Trophoblast cell (in vitro differentiated cells and primary cell): ENCODE data around the gene PRAMEF13.
"Not testable (repeated sequence)": the region's sequence is repeated elsewhere in the genome, so short reads cannot be mapped to it uniquely, and the experiment has no call there.

Experiments used
- DNase-seq, 2 donors: peaks; one replicate each; pipeline ENCODE4 v3.0.0-alpha.2; 2016
- H2AFZ ChIP-seq: 2 replicates; pipeline ENCODE4 v1.6.1; 2013; ENCODE audit warnings: low read length, moderate library complexity, mild to moderate bottlenecking; ENCODE audit not compliant: insufficient read depth, poor library complexity
- H2AK5ac ChIP-seq: 2 replicates; pipeline ENCODE4 v1.6.1; 2013; ENCODE audit warnings: mild to moderate bottlenecking, low read length
- H2BK120ac ChIP-seq: 2 replicates; pipeline ENCODE4 v1.6.1; 2013; ENCODE audit warnings: low read length, mild to moderate bottlenecking, moderate library complexity; ENCODE audit not compliant: insufficient read depth, poor library complexity
- H2BK12ac ChIP-seq: 2 replicates; pipeline ENCODE4 v1.6.1; 2013; ENCODE audit warnings: mild to moderate bottlenecking, low read length, moderate library complexity
- H2BK5ac ChIP-seq: 2 replicates; pipeline ENCODE4 v1.6.1; 2013; ENCODE audit warnings: low read length, low read depth, moderate library complexity, mild to moderate bottlenecking; ENCODE audit not compliant: poor library complexity
- H3K14ac ChIP-seq: 2 replicates; pipeline ENCODE4 v1.6.1; 2013; ENCODE audit warnings: mild to moderate bottlenecking, low read length
- H3K18ac ChIP-seq: 2 replicates; pipeline ENCODE4 v1.6.1; 2013; ENCODE audit warnings: mild to moderate bottlenecking, low read length
- H3K23ac ChIP-seq: 2 replicates; pipeline ENCODE4 v1.6.1; 2013; ENCODE audit warnings: low read length
- H3K27ac ChIP-seq: 2 replicates; pipeline ENCODE4 v1.5.1; 2013; ENCODE audit warnings: low read depth, mild to moderate bottlenecking, inconsistent platforms, low read length, moderate library complexity
- H3K27me3 ChIP-seq: 2 replicates; pipeline ENCODE4 v1.6.1; 2013; ENCODE audit warnings: inconsistent platforms, mild to moderate bottlenecking, low read length, moderate library complexity; ENCODE audit not compliant: insufficient read depth
- H3K36me3 ChIP-seq, 2 experiments: 1 replicate in 1 of 2; 2 replicates in 1 of 2; pipeline ENCODE4 v1.6.1; 2013; ENCODE audit warnings: low read length in 2 of 2, mild to moderate bottlenecking in 2 of 2, moderate library complexity in 1 of 2; ENCODE audit not compliant: insufficient read depth in 2 of 2, control insufficient read depth in 1 of 2
- H3K4ac ChIP-seq: 2 replicates; pipeline ENCODE4 v1.6.1; 2013; ENCODE audit warnings: low read depth, mild to moderate bottlenecking, low read length, moderate library complexity
- H3K4me1 ChIP-seq, 2 experiments: 1 replicate in 1 of 2; 2 replicates in 1 of 2; pipeline ENCODE4 v1.6.1; 2013; ENCODE audit warnings: low read length in 2 of 2, mild to moderate bottlenecking in 2 of 2, moderate library complexity in 1 of 2; ENCODE audit not compliant: insufficient read depth in 2 of 2, control insufficient read depth in 1 of 2
- H3K4me2 ChIP-seq: 2 replicates; pipeline ENCODE4 v1.6.1; 2013; ENCODE audit warnings: inconsistent platforms, mild to moderate bottlenecking, low read length, moderate library complexity
- H3K4me3 ChIP-seq: 2 replicates; pipeline ENCODE4 v1.5.1; 2013; ENCODE audit warnings: mild to moderate bottlenecking, low read depth, low read length, inconsistent platforms
- H3K79me1 ChIP-seq: one replicate; pipeline ENCODE4 v1.6.1; 2013; ENCODE audit warnings: low read length
- H3K79me2 ChIP-seq: 2 replicates; pipeline ENCODE4 v1.6.1; 2013; ENCODE audit warnings: low read length, mild to moderate bottlenecking; ENCODE audit not compliant: control insufficient read depth, insufficient read depth, poor library complexity
- H3K9ac ChIP-seq: 2 replicates; pipeline ENCODE4 v1.6.1; 2013; ENCODE audit warnings: mild to moderate bottlenecking, low read length
- H3K9me3 ChIP-seq: 2 replicates; pipeline ENCODE4 v1.6.1; 2013; ENCODE audit warnings: low read depth, mild to moderate bottlenecking, control low read depth, inconsistent platforms, low read length; ENCODE audit not compliant: insufficient read depth
- H4K12ac ChIP-seq: 2 replicates; pipeline ENCODE4 v1.6.1; 2013; ENCODE audit warnings: low read depth, mild to moderate bottlenecking, low read length, moderate library complexity
- H4K8ac ChIP-seq: 2 replicates; pipeline ENCODE4 v1.6.1; 2013; ENCODE audit warnings: low read depth, mild to moderate bottlenecking, low read length, moderate library complexity
- H4K91ac ChIP-seq: one replicate; pipeline ENCODE4 v1.6.1; 2013; ENCODE audit warnings: low read depth, mild to moderate bottlenecking, low read length, moderate library complexity
- WGBS: extraction: QIAGEN DNeasy Blood & Tissue Kit; methylation state at CpG from one replicate; pipeline ENCODE4 v1.1.7; 2013; ENCODE audit warnings: missing lambda C conversion rate; ENCODE audit not compliant: insufficient read length, insufficient coverage; ENCODE audit errors: extremely low coverage; 5-methylcytosine and 5-hydroxymethylcytosine counted together

Gene PRAMEF13

DNA sequence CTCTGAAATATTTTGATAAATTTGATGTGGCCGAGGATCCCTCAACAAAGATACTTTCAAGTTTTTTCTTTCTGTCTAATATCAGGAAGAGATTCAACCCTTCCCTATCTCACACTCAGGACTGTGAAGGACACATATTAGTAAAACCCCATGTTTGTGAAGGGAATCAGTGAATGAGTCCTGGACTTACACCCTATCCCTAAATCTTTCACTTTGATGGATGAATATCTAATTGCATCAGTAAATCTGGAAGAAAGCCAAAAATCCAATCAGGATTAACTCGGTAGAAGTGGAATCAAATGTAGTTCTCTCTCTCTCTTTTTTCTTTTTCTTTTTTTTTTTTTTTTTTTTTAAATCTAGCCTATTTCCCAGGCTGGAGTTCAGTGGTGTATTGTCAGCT lies 29.7 kb downstream of the PRAMEF13 start, which contains the start of gene PRAMEF9:
Gene PRAMEF9, plus strand, starts transcription at position 301 of the 400 bp plus-strand sequence. CDS start 3,433 bp downstream, outside the sequence.
- H3K36me3 ChIP-seq, H4K91ac ChIP-seq, H4K8ac ChIP-seq, H3K23ac ChIP-seq, H3K79me2 ChIP-seq, H2AK5ac ChIP-seq, H3K4me3 ChIP-seq, H3K9me3 ChIP-seq, H2BK5ac ChIP-seq, H3K14ac ChIP-seq, H2BK120ac ChIP-seq, H2BK12ac ChIP-seq, H3K79me1 ChIP-seq, H3K18ac ChIP-seq, H3K27ac ChIP-seq, H3K27me3 ChIP-seq, H2AFZ ChIP-seq, H3K4ac ChIP-seq, H4K12ac ChIP-seq, H3K9ac ChIP-seq, DNase-seq, H3K4me1 ChIP-seq, H3K4me2 ChIP-seq: not testable (repeated sequence)
- WGBS: no CpG with 5 or more reads among the region's 2 CpGs

GRCh38 chr1:13165531-13165930 lies 35.7 kb downstream of the PRAMEF13 start, which contains the start of gene HNRNPCL4:
Gene HNRNPCL4 (minus strand): TSS chr1:13165631. CDS start chr1:13165467, 164 bp downstream.
- not testable (repeated sequence) for DNase-seq, H3K79me2 ChIP-seq, H3K79me1 ChIP-seq, H3K27me3 ChIP-seq, H4K12ac ChIP-seq, H3K36me3 ChIP-seq, H3K4ac ChIP-seq, H3K27ac ChIP-seq, H4K91ac ChIP-seq, H2AFZ ChIP-seq, H3K4me3 ChIP-seq, H3K9ac ChIP-seq, H3K4me1 ChIP-seq, H3K23ac ChIP-seq, H2BK12ac ChIP-seq, H2BK5ac ChIP-seq, H3K18ac ChIP-seq, H3K9me3 ChIP-seq, H2AK5ac ChIP-seq, H2BK120ac ChIP-seq, H3K14ac ChIP-seq, H3K4me2 ChIP-seq, H4K8ac ChIP-seq
- WGBS: no CpG with 5 or more reads among the region's 8 CpGs

DNA sequence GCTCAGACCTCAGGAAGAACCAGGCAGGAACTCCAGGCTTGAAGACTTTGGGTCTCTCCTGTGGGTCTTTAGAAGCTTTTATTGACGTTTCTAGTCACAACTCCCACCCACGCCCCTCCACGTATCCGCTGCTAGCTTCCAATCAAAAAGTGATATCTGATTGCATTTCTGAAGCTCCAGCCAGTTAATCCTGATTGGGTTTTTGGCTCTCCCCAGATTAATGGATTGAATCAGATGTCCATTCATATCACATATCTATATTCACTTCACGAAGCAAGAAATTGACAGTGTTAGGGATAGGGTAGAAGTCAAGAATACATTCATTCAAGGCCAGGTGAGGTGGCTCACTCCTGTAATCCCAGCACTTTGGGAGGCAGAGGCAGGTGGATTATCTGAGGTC lies 45.3 kb downstream of the PRAMEF13 start, which contains the start of gene PRAMEF26:
Gene PRAMEF26, minus strand, starts transcription at position 101 of the 400 bp plus-strand sequence. CDS start 2,914 bp downstream, outside the sequence.
- H4K8ac ChIP-seq, H3K4me2 ChIP-seq, H3K4me1 ChIP-seq, H2BK12ac ChIP-seq, H3K27ac ChIP-seq, H3K27me3 ChIP-seq, H2AK5ac ChIP-seq, H3K23ac ChIP-seq, H3K9ac ChIP-seq, H3K14ac ChIP-seq, H3K79me1 ChIP-seq, H3K36me3 ChIP-seq, H4K91ac ChIP-seq, H3K9me3 ChIP-seq, DNase-seq, H4K12ac ChIP-seq, H3K79me2 ChIP-seq, H2AFZ ChIP-seq, H3K18ac ChIP-seq, H2BK5ac ChIP-seq, H3K4me3 ChIP-seq, H2BK120ac ChIP-seq, H3K4ac ChIP-seq: not testable (repeated sequence)
- no CpG with 5 or more reads among the region's 5 CpGs for WGBS
